ENCODE measurements around the gene SPTB. TPM values are rescaled to one million over a fixed set of nuclear protein-coding genes. Genes with fewer than 3 reads are reported as not detected.

Gene SPTB
- total RNA-seq, 1 experiment from 2014 or later: 0.84 TPM

GRCh38 chr14:64709126-64709525 lies 170.6 kb downstream of the SPTB start:
- no peak for DNase-seq (ENCODE audit: low read depth)

GRCh38 chr14:64708148-64709004 lies 171.3 kb downstream of the SPTB start:
- DNase-seq (ENCODE audit: low read depth): no peak

DNA sequence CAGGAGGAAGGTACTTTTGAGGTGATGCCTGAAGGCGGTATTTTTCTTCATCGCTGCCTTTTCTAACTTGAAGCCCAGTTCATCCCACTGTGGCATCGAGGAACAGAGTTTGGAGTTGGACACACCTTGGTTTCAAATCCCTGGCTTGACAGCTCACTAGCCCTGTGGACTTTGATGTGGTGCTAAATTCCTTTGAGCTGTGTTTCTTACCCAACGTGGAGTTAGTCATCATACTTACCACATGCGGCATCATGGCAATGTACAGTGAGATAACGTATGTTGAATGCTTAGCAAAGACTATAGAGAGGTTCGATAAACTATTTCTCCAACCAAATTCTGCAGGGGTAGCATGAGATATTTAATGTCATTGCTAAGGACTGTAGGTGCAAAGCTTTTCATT lies 172.0 kb downstream of the SPTB start:
- DNase-seq (ENCODE audit: low read depth): peak; percentile 77

DNA sequence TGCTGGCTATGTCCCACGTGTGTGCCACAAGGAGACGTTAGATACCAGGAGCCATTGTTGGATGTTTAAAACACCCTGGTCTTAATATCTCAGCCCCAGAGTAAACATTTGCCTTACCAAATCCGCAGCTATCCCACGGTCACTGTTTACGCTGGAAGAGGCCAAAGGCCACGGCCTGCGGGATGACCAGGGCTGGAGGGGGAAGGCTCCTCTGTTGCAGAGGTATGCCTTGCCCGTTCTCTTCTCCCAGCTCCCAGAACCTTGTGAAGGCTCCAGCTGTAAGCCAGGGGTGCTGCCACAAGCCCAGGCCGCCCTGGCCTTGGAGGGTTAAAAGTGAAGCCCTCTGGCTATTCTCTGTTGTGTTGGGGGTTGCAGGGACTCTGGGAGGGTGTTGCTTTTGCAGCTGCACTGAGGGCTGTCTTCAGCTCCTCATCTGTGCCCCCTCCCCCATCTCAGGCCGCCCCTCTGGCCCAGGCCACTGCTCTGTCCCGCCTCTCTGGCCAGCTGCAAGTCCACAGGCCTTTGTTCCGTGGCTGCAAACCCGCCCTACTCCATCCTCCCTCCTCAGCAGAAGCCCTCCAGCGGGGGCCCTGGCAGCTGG lies 173.0 kb downstream of the SPTB start:
- DNase-seq (ENCODE audit: low read depth): no peak

GRCh38 chr14:64706119-64706592 lies 173.6 kb downstream of the SPTB start:
- DNase-seq (ENCODE audit: low read depth): no peak

- DNase-seq (ENCODE audit: low read depth): peak; percentile 36
These were observed 174.2 kb downstream of the SPTB start for GRCh38 chr14:64705381-64706118.

GRCh38 chr14:64704743-64705380 lies 174.8 kb downstream of the SPTB start:
- no peak for DNase-seq (ENCODE audit: low read depth)

GRCh38 chr14:64704143-64704742 lies 175.5 kb downstream of the SPTB start, which contains the start of gene PLEKHG3:
Gene PLEKHG3, plus strand, starts transcription at chr14:64704424. Its CDS starts 23,208 bp downstream, at chr14:64727632.
- DNase-seq (ENCODE audit: low read depth): peak; percentile 65

- DNase-seq (ENCODE audit: low read depth): no peak
These were observed 176.1 kb downstream of the SPTB start for GRCh38 chr14:64703395-64704142.

GRCh38 chr14:64702493-64703394 lies 177.0 kb downstream of the SPTB start:
- DNase-seq (ENCODE audit: low read depth): no peak

- DNase-seq (ENCODE audit: low read depth): no peak
These were observed 178.0 kb downstream of the SPTB start for GRCh38 chr14:64701660-64702059.

DNA sequence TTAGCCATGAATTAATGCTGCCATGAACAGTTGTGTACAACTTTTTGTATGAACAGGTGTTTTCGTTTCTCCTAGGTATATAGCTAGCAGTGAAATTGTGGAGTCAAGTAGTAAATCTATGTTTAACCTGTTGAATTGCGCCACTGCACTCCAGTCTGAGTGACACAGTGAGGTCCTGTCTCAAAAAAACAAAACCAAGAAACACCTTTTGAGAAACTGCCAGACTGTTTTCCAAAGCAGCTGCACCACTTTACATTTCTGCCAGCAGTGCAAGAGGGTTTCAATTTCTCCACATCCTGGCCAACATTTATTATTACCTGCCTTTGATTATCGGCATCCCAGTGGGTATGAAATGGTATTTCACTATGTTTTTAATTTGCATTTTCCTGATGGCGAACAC lies 178.8 kb downstream of the SPTB start:
- DNase-seq (ENCODE audit: low read depth): no peak

DNA sequence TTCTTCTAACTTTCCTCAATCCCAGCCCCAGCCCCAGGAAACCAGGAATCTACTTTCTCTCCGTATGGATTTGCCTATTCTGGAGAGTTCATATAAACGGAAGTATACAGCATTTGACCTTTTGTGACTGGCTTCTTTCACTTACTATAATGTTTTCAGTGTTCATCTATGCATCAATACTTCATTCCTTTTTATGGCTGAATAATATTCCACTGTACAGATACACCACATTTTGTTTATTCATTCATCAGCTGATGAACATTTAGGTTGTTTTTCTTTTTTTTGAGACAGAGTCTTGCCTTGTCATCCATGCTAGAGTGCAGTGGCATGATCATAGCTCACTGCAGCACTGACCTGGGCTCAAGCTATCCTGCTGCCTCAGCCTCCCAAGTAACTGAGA lies 179.4 kb downstream of the SPTB start:
- DNase-seq (ENCODE audit: low read depth): no peak

DNA sequence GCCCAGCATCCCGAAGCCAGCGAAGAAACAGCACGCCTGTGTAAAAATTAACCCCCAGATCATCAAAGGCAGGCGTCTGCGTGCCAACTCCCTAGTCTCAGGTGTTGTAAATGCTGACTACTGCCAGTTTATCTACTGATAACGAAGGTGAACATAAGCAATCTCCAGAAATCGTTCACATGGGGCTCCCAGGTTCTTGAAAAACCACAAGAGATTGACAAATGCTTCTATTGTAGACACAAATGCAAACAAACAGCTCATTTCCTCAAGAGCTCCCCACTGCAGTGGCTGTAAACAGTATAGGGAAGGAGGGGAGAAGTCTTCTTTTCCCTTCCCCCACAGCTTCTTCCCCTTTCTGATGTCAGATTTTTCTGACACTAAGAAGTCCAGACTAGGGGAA lies 180.8 kb downstream of the SPTB start:
- no peak for DNase-seq (ENCODE audit: low read depth)

GRCh38 chr14:64696355-64696857 lies 183.3 kb downstream of the SPTB start:
- no peak for DNase-seq (ENCODE audit: low read depth)
